Measurements from ENCODE around the gene KIAA1217. TPM values are rescaled to one million over a fixed set of nuclear protein-coding genes. Genes with fewer than 3 reads are reported as not detected.

Gene KIAA1217
- total RNA-seq, 1 experiment from 2014 or later: 6.4 TPM

DNA sequence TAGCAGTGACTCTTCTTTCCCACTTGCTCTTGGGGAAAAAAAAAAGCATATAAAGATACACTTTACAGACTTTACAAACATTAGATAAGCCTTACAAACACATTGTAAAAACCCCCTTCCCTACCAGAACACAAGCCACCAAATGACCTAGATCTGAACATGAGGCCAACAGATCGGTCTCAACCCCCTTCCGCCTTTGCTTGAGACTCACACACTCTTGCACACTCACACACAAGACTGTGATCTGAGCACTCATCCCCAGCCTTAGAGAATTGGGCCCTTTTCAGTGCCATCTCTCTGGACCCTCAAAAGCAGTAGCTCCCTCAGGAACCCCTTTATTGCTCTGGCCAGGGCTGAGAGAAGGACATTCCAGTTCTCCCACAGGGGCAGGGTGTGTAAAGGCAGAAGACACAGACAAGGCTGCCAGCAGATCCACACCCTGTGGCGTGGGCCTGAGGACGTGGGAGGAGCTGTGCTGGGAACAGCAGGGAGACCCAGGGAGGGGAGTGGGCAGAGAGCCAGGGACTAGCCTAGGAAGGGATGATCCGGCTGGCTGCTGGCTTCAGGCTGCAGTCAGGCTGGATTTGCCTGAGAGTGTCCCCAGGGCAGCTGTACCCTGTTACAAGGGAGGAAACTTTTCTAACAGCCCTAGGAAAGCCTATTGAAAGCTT, 206.7 kb downstream of the KIAA1217 start:
- no peaks in the 10 kb centered on the region; the same call in 1 of the 2 replicates for H3K9me3 ChIP-seq
- H3K36me3 ChIP-seq: no peaks in the 10 kb centered on the region
- H3K4me3 ChIP-seq: no peak overlapping the region
- peak; percentile 63 for DNase-seq
- H3K27me3 ChIP-seq: no peaks in the 10 kb centered on the region

DNA sequence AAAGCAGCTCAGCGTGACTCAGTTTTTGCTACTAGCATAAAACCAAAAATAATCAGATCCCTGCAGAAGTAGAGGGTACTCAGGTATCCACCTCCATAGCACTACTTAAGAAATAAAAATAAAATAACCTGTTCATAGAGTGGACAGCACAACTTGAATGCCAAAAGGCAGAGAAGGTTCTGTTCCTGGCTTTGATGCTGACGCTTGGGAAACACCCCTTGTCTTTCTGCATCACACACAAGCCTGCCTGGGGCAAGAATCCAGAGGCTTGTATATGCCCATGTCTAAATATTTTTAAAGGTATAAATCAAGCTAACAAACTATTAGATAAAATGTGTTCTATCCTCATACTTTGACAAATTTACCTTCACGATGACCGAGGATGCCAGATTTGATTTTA, 207.3 kb downstream of the KIAA1217 start:
- Histone ChIP-seq H3K36me3 (no peaks in the 10 kb centered on the region), H3K4me3 (no peak overlapping the region), H3K9me3 (no peaks in the 10 kb centered on the region; the same call in 1 of the 2 replicates), H3K27me3 (no peaks in the 10 kb centered on the region)
- DNase-seq: no peak

DNA sequence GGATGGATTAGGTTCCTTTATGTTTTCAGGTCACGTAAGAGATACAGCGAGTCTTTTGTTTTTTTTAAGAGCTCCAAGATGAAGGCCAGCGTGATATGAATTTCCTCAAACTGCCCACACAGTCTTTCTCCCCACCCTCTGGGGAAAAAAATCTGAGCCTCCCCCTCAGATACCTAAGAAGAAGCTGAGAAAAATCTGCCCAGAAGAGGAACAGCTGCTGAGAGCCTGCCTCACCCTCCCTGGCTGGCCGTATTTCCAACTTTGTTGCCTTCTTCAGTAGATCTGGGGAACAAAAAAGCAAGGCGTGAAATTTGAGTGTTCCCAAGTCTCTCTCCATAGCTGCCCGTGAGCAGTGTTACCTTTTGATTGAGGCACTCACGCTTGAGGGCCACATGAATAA, 208.1 kb downstream of the KIAA1217 start:
- H3K4me3 ChIP-seq: no peak overlapping the region
- H3K36me3 ChIP-seq: no peaks in the 10 kb centered on the region
- DNase-seq: no peak
- H3K9me3 ChIP-seq: no peaks in the 10 kb centered on the region; the same call in 1 of the 2 replicates
- no peaks in the 10 kb centered on the region for H3K27me3 ChIP-seq

DNA sequence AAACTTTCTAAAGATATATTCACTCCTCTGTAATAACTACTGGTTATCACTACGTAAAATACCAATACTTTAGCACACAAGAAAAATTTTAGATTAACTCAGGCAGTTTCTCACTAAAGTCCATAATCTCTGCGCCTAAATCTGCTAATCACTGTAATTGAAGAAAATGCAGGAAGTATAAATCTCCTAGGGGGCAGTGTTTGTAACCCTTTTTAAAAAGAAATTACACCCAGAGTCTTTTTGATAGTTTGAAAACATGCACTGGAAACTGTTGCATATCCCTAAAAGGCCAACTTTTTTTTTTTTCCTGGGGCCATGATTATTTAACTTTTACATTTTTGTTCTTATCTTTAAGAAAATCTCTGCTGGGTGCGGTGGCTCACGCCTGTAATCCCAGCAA, 209.6 kb downstream of the KIAA1217 start:
- H3K27me3 ChIP-seq: no peaks in the 10 kb centered on the region
- H3K9me3 ChIP-seq: no peaks in the 10 kb centered on the region; the same call in 1 of the 2 replicates
- H3K36me3 ChIP-seq: no peaks in the 10 kb centered on the region
- H3K4me3 ChIP-seq: no peak overlapping the region
- no peak for DNase-seq

DNA sequence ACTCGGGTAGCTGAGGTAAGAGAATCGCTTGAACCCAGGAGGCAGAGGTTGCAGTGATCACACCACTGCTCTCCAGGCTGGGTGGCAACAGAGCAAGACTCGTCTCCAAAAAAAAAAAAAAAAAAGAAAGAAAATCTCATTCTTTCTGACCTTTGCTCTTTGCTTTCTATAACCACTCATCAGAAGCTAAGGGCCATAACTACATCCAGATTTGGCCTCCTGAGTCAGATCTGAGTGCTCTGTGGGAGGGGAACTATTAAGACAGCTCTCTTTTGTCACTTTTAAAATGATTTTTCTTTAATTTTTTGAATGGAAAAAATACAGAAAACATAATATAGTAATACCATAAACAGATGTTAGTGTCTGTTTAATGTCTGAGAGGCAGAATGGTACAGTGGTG, 210.1 kb downstream of the KIAA1217 start:
- Histone ChIP-seq H3K4me3 (no peak overlapping the region), H3K36me3 (no peaks in the 10 kb centered on the region), H3K27me3 (no peaks in the 10 kb centered on the region), H3K9me3 (no peaks in the 10 kb centered on the region)
- DNase-seq: no peak

DNA sequence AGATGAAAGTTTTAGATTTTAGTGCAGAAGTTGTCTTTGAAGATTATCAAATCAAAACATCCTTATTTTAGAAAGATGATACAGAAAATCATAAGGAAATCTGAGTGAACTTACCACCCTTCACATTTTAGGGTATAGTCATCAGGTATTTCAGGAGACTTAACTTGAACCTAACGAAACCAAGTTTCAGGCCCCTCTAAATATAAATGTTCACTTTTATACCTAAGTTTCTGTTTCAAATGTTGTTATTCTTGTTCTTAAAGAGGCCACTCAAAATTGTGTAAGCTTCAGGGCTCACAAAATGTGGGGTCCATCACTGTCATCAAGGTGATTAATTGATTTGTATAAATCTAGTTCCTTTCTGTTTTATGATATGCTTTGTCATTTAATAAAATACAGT, 216.2 kb downstream of the KIAA1217 start:
- Histone ChIP-seq H3K4me3 (no peak overlapping the region), H3K36me3 (no peaks in the 10 kb centered on the region), H3K9me3 (no peaks in the 10 kb centered on the region), H3K27me3 (no peaks in the 10 kb centered on the region)
- no peak for DNase-seq

DNA sequence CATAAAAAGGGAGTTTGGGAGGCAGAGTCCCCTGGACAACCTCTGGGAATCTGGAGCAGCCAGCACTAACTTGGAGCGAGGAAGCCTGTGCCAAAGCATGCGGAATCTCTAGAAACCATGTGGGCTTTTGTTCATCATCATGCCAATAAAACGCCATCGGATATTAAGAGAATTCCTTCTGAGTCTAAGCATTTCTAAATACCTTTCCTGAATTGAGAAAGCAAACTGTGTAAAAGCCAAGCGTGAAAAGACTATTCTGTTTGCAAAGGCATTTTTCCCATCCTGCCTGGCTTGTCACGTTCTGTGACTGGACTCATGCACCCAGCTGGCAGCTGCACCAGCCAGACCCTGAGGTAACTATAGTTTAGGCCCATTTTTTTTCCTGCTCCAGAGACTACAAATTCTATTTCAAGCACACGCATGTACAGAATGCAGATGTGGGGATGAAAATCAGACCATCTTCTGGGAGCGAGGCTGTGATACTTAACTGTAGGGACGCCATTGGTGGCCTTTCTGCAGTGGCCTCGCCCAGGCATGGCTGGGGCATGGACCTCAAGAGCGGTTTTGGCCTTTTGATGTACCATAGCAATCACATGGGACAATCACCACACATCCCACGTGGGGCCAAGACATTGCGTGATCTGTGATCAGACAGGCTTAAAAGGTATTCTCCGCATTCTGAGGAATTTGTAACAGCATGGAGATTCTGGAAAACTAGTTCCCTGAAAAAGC, 218.9 kb downstream of the KIAA1217 start:
- DNase-seq: peak; percentile 46
- no peaks in the 10 kb centered on the region for H3K27me3 ChIP-seq
- H3K36me3 ChIP-seq: no peaks in the 10 kb centered on the region

DNA sequence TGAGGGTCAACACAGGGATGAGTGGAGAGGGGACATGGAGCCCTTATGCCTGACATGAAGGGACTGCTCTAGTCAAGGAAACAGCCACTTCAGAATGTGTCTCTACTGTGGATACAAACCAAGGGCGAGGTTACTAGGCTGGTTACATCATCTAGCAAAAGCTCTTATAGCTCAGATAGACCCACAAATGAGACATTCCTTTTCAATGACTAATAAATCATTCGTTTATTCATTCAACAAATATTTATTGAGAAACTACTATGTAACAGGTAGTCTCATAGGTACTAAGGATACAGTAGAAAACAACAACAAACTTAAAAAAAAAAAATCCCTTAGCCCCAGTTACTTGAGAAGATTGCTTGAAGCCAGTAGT, 219.5 kb downstream of the KIAA1217 start:
- Histone ChIP-seq H3K36me3 (no peaks in the 10 kb centered on the region), H3K9me3 (no peaks in the 10 kb centered on the region), H3K4me3 (no peak overlapping the region), H3K27me3 (no peaks in the 10 kb centered on the region)
- peak; percentile 35 for DNase-seq

More for the DNA sequence above, 218.9 kb downstream of the KIAA1217 start:
- no peak overlapping the region for H3K4me3 ChIP-seq
- H3K9me3 ChIP-seq: no peaks in the 10 kb centered on the region

DNA sequence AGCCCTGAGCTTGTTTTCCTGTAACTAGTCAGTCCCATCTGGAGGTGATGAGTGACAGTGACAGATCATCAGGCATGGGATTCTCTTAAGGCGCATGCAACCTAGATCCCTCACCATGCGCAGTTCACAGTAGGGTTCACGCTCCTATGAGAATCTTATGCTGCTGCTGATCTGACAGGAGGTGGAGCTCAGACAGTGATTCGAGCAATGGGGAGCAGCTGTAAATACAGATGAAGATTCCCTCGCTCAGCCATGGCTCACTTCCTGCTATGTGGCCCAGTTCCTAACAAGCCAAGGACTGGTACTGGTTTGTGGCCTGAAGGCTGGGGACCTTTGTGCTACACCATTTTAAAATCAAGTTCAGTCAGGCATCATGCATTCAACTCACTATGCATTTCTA, 221.7 kb downstream of the KIAA1217 start:
- Histone ChIP-seq H3K27me3 (no peaks in the 10 kb centered on the region), H3K36me3 (no peaks in the 10 kb centered on the region), H3K4me3 (no peak overlapping the region), H3K9me3 (no peaks in the 10 kb centered on the region)
- no peak for DNase-seq

DNA sequence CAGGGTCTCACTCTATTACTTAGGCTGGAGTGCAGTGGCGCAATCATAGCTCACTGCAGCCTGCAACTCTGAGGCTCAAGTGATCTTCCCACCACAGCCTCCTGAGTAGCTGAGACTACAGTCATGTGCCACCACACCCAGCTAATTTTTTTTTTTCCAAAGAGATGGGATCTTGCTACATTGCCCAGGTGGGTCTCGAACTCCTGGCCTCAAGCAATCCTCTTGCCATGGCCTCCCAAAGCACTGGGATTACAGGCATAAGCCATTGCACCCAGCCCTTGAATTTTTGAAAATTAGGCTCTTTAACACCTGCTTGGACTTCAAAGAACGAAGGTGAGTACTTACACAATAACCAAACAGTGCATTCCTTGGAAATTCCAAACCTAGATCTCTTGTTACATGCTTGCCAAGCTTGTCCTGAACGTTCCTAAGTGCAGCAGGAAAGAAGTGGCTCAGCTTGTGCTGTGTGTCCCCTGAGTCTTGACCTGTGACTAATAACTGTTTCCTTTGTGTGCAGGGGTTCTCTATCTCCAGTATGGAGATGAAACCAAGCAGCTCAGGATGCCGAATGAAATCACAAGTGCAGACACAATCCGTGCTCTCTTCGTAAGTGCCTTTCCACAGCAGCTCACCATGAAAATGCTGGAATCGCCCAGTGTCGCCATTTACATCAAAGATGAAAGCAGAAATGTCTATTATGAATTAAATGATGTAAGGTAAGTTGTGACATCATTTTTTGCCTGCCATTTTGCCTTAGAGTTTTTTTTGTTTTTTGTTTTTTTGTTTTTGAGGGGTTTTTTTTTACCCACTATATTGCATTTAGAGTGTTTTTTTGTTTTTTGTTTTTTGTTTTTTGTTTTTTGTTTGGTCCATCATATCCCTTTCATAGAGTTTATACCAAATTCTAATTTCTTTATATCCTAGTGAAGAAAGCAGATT, 223.8 kb downstream of the KIAA1217 start:
- DNase-seq: no peak
- H3K27me3 ChIP-seq: no peaks in the 10 kb centered on the region
- no peaks in the 10 kb centered on the region for H3K36me3 ChIP-seq
- no peak overlapping the region for H3K4me3 ChIP-seq
- H3K9me3 ChIP-seq: no peaks in the 10 kb centered on the region

DNA sequence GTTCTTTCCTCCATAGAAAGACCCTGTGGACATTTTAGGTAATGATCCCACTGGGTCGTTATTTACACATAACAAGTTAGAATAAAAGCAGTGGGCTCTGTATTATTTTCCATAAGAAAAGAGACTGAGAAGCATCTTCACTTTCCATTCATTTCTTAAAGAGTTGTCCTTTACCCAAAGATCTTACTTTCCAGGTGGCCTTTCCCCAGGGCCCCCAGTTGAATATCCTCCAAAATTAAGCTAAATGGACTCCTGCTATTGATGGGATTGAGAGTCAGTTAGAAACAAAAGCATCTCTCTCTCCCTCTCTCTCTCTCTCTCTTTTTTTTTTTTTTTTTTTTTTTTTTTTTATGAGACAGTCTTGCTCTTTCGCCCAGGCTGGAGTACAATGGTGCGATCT, 224.8 kb downstream of the KIAA1217 start:
- Histone ChIP-seq H3K9me3 (no peaks in the 10 kb centered on the region), H3K36me3 (no peaks in the 10 kb centered on the region), H3K4me3 (no peak overlapping the region), H3K27me3 (no peaks in the 10 kb centered on the region)
- DNase-seq: no peak

DNA sequence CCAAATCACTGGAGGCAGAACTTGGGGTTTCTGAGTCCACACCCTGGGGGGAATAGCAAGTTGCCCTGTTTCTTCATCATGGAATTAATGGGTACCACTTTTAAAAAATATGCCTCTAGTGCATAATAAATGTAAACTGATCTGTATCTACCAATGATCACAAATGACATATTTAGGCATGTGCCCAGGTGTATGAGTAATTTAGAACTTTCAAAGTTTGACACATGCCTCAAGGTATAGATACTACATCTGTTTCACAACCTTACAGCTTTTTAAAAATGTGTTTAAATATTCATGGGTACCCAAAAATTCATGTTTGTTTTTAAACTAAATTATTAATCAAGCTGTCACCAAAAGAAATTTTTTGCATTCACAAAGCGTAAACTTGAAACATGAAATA, 226.0 kb downstream of the KIAA1217 start:
- no peaks in the 10 kb centered on the region for H3K9me3 ChIP-seq
- no peak overlapping the region for H3K4me3 ChIP-seq
- H3K36me3 ChIP-seq: no peaks in the 10 kb centered on the region
- no peaks in the 10 kb centered on the region for H3K27me3 ChIP-seq
- DNase-seq: no peak

DNA sequence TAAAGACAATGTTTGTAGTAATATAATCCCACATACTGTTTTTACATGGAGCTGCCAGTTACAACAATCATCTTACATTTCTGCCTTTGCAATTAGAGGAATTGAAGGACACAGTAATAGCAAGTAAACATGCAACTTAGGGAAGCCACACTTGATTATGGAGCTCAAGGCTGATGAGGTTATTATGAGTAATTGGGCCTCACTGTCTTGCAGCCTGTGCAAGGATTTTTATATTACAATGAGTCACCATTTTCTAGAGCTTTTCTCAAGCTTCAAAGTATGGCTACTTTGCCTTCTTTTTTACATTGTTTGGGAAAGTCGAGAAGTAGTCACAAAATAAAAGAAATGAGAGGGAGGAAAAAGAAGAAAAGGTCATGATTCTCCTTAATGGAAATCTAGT, 226.4 kb downstream of the KIAA1217 start:
- no peaks in the 10 kb centered on the region for H3K27me3 ChIP-seq
- DNase-seq: peak; percentile 28
- no peaks in the 10 kb centered on the region for H3K9me3 ChIP-seq
- no peaks in the 10 kb centered on the region for H3K36me3 ChIP-seq
- H3K4me3 ChIP-seq: no peak overlapping the region

DNA sequence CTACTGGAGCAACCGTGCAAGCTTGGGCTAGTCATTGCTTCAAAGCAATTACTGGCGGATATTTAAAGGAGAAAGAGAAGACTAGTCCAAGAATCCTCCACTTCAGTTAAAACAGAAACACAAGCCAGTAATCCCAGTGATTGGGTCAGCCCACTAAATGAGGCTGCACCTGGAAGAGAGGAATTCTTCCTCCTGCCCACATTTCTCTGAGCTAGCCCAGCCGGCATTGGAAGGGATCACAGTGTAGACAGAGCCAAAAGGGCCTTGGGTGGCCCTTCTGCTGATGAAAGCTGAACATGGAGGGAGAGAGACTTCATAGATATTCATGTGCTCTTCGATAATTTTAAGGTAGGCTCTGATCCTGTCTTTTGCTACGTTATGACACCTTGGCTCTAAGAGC, 228.4 kb downstream of the KIAA1217 start:
- Histone ChIP-seq H3K36me3 (no peaks in the 10 kb centered on the region), H3K27me3 (no peaks in the 10 kb centered on the region), H3K4me3 (no peak overlapping the region), H3K9me3 (no peaks in the 10 kb centered on the region)
- DNase-seq: no peak

DNA sequence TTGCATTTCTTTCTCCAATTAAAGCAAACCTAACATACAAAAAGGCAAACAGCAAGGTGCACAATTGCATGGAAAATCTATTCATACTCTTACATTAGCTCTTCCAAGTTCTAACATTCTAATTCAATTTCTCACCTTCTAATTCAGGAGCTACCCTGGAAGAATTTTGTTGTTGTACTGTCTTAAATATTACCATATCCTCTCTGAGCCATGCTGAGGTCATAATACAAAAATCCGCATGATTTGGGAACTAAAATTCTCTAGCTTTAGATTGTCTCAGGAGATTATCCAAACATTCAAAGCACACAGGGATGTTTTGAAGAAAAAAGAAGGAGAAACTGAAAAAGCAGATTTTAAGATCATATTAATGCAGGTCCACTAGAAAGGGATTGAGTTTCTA, 229.9 kb downstream of the KIAA1217 start:
- Histone ChIP-seq H3K36me3 (no peaks in the 10 kb centered on the region), H3K27me3 (no peaks in the 10 kb centered on the region), H3K9me3 (no peaks in the 10 kb centered on the region), H3K4me3 (no peak overlapping the region)
- DNase-seq: no peak

DNA sequence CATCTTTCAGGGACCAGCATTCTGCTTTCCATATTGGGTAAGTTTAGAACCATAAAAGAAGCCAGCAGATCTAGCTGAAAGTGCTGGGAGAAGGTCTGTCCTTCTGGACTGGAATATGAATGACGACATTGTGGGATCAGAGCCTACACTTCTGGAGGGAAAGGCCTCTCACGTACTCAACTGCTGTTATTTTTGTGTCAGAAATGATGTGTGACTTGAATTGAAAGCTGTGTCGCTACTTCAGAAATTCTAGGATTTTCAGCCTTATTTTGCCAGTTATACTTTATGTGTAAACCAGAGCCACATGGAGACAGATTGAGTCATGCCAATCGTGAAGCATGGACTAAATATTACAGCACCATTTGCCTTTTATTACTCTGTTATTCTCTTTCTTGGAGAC, 231.0 kb downstream of the KIAA1217 start:
- no peaks in the 10 kb centered on the region for H3K27me3 ChIP-seq
- peak; percentile 37 for DNase-seq
- no peaks in the 10 kb centered on the region for H3K36me3 ChIP-seq
- no peak overlapping the region for H3K4me3 ChIP-seq
- H3K9me3 ChIP-seq: no peaks in the 10 kb centered on the region
